ENCODE results near the gene TUBB2A.

TUBB2A gene

GRCh38 chr6:3117912-3118352 is 39.4 kb downstream of the TUBB2A start:
- DNase-seq: no peak

DNA sequence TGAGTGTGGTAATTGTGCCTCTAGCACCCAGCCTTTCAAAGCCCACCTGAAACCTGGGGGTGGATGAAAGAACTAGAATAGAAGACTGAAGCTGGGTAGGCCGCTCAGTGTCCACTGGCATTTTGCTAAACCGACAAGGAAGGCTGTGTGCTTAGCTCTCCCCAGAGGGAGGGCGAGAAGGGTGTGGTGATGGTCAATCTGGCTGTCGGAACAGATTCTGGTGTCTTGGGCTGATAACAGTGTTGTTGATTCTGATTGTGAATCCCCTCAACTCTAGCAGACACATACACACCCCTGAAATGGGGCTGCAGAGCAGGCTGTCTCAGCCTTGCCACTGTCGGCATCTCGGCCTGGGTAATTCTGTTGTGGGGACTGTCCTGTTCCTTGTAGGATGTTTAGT is 43.0 kb downstream of the TUBB2A start:
- DNase-seq: no peak

DNA sequence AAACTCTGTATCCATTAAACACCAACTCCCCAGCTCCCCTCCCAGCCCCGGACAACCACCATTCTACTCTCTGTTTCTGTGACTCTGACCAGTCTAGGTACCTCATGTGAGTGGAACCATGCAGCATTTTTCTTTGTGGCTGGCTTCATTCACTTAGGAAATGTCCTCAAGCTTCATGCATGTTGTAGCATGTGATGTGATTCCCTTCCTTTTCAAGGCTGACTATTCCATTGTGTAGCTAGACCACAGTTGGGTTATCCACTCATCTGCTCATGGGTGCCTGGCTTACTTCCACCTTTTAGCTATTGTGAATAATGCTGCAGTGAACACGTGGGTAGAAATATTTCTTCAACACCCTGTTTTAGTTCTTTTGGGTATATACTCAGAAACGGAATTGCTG is 47.6 kb downstream of the TUBB2A start:
- DNase-seq: no peak

- no peak for DNase-seq
Measured at GRCh38 chr6:3108746-3109414, 48.5 kb downstream of the TUBB2A start.

Data from CD4-positive, alpha-beta T cell treated with Interleukin-17A for 4 hours (primary cell).